ENCODE results near the gene MAEA.

DNA sequence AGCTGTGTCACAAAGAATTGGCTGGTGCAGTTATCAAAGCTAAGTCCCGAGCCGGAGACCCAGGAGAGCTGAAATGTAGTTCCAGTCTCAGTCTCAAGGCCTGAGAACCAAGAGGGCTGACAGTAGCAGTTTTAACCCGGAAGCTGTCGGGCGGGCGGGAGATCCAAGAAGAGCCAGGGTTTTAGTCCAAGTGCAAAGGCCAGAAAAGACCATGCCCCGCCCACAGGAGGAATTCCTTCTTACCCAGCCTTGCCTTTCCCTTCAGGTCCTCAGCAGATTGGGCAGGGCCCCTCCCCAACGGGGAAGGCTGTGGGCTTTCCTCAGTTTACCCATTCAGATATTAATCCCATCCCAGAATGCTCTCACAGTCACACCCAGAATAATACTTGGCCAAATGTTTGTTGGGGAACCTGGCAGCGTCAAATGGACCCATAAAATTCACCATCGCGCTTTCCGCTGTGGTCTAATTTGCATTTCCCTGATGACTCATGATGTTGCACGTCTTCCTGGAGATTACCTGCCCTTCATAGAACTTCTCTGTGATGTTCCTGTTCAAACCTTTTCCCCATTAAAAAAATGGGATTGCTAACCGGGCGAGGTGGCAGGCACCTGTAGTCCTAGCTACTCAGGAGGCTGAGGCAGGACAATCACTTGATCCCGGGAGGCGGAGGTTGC, 16.2 kb downstream of the MAEA start:
- TF ChIP-seq, protein P1, sequence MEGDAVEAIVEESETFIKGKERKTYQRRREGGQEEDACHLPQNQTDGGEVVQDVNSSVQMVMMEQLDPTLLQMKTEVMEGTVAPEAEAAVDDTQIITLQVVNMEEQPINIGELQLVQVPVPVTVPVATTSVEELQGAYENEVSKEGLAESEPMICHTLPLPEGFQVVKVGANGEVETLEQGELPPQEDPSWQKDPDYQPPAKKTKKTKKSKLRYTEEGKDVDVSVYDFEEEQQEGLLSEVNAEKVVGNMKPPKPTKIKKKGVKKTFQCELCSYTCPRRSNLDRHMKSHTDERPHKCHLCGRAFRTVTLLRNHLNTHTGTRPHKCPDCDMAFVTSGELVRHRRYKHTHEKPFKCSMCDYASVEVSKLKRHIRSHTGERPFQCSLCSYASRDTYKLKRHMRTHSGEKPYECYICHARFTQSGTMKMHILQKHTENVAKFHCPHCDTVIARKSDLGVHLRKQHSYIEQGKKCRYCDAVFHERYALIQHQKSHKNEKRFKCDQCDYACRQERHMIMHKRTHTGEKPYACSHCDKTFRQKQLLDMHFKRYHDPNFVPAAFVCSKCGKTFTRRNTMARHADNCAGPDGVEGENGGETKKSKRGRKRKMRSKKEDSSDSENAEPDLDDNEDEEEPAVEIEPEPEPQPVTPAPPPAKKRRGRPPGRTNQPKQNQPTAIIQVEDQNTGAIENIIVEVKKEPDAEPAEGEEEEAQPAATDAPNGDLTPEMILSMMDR (IDR thresholded peaks at IDR 0.05; ENCODE audit: poor library complexity) = no peak
- no peak for TF ChIP-seq EZH2 (IDR thresholded peaks at IDR 0.05; ENCODE audit: borderline replicate concordance)
